SK-N-SH (cell line): ENCODE results near the gene MTUS2. TPM values are rescaled to one million over a fixed set of nuclear protein-coding genes. Genes with fewer than 3 reads are reported as not detected.

Experiments used
- CTCF ChIA-PET: fragments of 300-600, 350-600 bp; formaldehyde crosslinking; extraction: SDS; loops from one replicate; lab custom pipeline; 2021; lab: Yijun Ruan, JAX
- POLR2A ChIA-PET: fragments of 350-600 bp; sonication (Branson Sonifier 250); formaldehyde crosslinking; extraction: SDS; loops from one replicate; lab custom pipeline; 2020; ENCODE audit warnings: antibody characterized with exemption, inconsistent platforms; lab: Yijun Ruan, JAX
- DNase-seq: peaks from one replicate; pipeline ENCODE4 v3.0.0; 2012
- H2AFZ ChIP-seq: fragments of 200-600 bp; sonication (generic); 2 replicates; pipeline ENCODE4 v1.8.1; 2016; ENCODE audit warnings: antibody characterized with exemption, mild to moderate bottlenecking, low read depth
- H3F3A ChIP-seq: fragments of 200-600 bp; sonication (generic); replicated peaks from 2 replicates; pipeline ENCODE3; 2016; ENCODE audit warnings: antibody characterized with exemption, mild to moderate bottlenecking; ENCODE audit not compliant: insufficient read depth
- H3K27ac ChIP-seq, 2 experiments: fragments of 200-500 bp in 1 of 2; fragments of 200-600 bp in 1 of 2; sonication (Bioruptor generic) in 1 of 2; sonication (generic), shearing (Covaris generic) in 1 of 2; 2 replicates each; pipeline versions ENCODE4 v1.5.1 to v1.6.1; 2014 to 2016; ENCODE audit warnings: low read depth in 2 of 2, inconsistent platforms in 1 of 2, low read length in 1 of 2, mild to moderate bottlenecking in 1 of 2, mixed read lengths in 1 of 2
- H3K27me3 ChIP-seq: fragments of 200-600 bp; sonication (generic), shearing (Covaris generic); 2 replicates; pipeline ENCODE4 v1.6.1; 2016; ENCODE audit warnings: mixed run types; ENCODE audit not compliant: insufficient read depth
- H3K36me3 ChIP-seq, 2 experiments: fragments of 200-500 bp in 1 of 2; fragments of 200-600 bp in 1 of 2; sonication (Bioruptor generic) in 1 of 2; sonication (generic) in 1 of 2; replicated peaks in 1 of 2; 2 replicates each; pipeline versions ENCODE3 to v1.5.1; 2014 to 2016; ENCODE audit warnings: low read length in 1 of 2, mild to moderate bottlenecking in 1 of 2; ENCODE audit not compliant: insufficient read depth in 2 of 2, control insufficient read depth in 1 of 2
- H3K4me1 ChIP-seq, 2 experiments: fragments of 200-500 bp in 1 of 2; fragments of 200-600 bp in 1 of 2; sonication (Bioruptor generic) in 1 of 2; sonication (generic), shearing (Covaris generic) in 1 of 2; 2 replicates each; pipeline versions ENCODE4 v1.5.1 to v1.6.1; 2014 to 2016; ENCODE audit warnings: low read depth in 1 of 2, low read length in 1 of 2, mixed run types in 1 of 2; ENCODE audit not compliant: insufficient read depth in 2 of 2, control insufficient read depth in 1 of 2
- H3K4me2 ChIP-seq: fragments of 200-600 bp; sonication (generic), shearing (Covaris generic); 2 replicates; pipeline ENCODE4 v1.6.1; 2017; ENCODE audit warnings: mixed run types
- H3K4me3 ChIP-seq, 2 experiments: fragments of 200-500 bp in 1 of 2; fragments of 200-600 bp in 1 of 2; sonication (Bioruptor generic) in 1 of 2; sonication (generic), shearing (Covaris generic) in 1 of 2; 2 replicates each; pipeline versions ENCODE4 v1.5.1 to v1.8.1; 2014 to 2016; ENCODE audit warnings: low read depth in 2 of 2, inconsistent platforms in 1 of 2, low read length in 1 of 2, mild to moderate bottlenecking in 1 of 2, mixed read lengths in 1 of 2, moderate library complexity in 1 of 2
- H3K79me2 ChIP-seq: fragments of 200-600 bp; sonication (generic); 2 replicates; pipeline ENCODE4 v1.8.1; 2017; ENCODE audit warnings: mild to moderate bottlenecking; ENCODE audit not compliant: insufficient read depth
- H3K9ac ChIP-seq: fragments of 200-600 bp; sonication (generic); 2 replicates; pipeline ENCODE4 v1.6.1; 2017; ENCODE audit warnings: mixed run types
- H3K9me2 ChIP-seq: fragments of 200-600 bp; sonication (generic); 2 replicates; pipeline ENCODE4 v1.6.1; 2017; ENCODE audit warnings: mixed run types
- H3K9me3 ChIP-seq: fragments of 200-600 bp; sonication (generic); 2 replicates; pipeline ENCODE4 v1.6.1; 2017; ENCODE audit warnings: mixed run types, mild to moderate bottlenecking, moderate library complexity
- H4K20me1 ChIP-seq: fragments of 200-600 bp; sonication (generic); 2 replicates; pipeline ENCODE4 v1.6.1; 2017; ENCODE audit warnings: mild to moderate bottlenecking, mixed run types; ENCODE audit not compliant: insufficient read depth
- CHD2 ChIP-seq: fragments of 150-350 bp; IDR thresholded peaks from 2 replicates; pipeline ENCODE4 v1.6.1; 2018; ENCODE audit warnings: low read length; ENCODE audit not compliant: partially characterized antibody
- CTCF ChIP-seq: fragments of 200-600 bp; sonication (generic); IDR thresholded peaks from 2 replicates; pipeline ENCODE4 v1.6.1; 2017; ENCODE audit warnings: antibody characterized with exemption, mild to moderate bottlenecking, moderate library complexity
- FOSL2 ChIP-seq: IDR thresholded peaks from 2 replicates; pipeline ENCODE4 v1.4.0; 2012; ENCODE audit warnings: low read depth, mild to moderate bottlenecking, moderate library complexity, borderline replicate concordance
- FOXJ3 ChIP-seq: sonication (generic); formaldehyde crosslinking; IDR thresholded peaks from 2 replicates; pipeline ENCODE4 v1.5.1; 2020; ENCODE audit warnings: mild to moderate bottlenecking, missing genetic modification reagents
- GABPA ChIP-seq: IDR thresholded peaks from 2 replicates; pipeline ENCODE4 v1.4.0; 2012; ENCODE audit warnings: low read depth, mild to moderate bottlenecking
- GATA2 ChIP-seq: sonication (generic); formaldehyde crosslinking; IDR thresholded peaks from 2 replicates; pipeline ENCODE4 v1.5.0; 2020; ENCODE audit warnings: mild to moderate bottlenecking, missing genetic modification reagents
- IRF3 ChIP-seq: fragments of 150-350 bp; IDR thresholded peaks from 2 replicates; pipeline ENCODE4 v1.6.1; 2016; ENCODE audit warnings: mild to moderate bottlenecking, low read depth, low read length
- MAX ChIP-seq: IDR thresholded peaks from 2 replicates; pipeline ENCODE4 v1.4.0; 2012; ENCODE audit warnings: low read depth
- MEF2A ChIP-seq: IDR thresholded peaks from 2 replicates; pipeline ENCODE4 v1.4.0; 2012; ENCODE audit warnings: low read depth, borderline replicate concordance
- NFIC ChIP-seq: IDR thresholded peaks from 2 replicates; pipeline ENCODE4 v1.4.0; 2012; ENCODE audit warnings: borderline replicate concordance
- NRF1 ChIP-seq: IDR thresholded peaks from 2 replicates; pipeline ENCODE4 v1.6.1; 2012; ENCODE audit warnings: low read depth, mild to moderate bottlenecking, low read length
- RAD21 ChIP-seq: IDR thresholded peaks from 2 replicates; pipeline ENCODE4 v1.6.1; 2012; ENCODE audit warnings: mild to moderate bottlenecking, low read length
- REST ChIP-seq: IDR thresholded peaks from 2 replicates; pipeline ENCODE4 v1.6.1; 2012; ENCODE audit warnings: mild to moderate bottlenecking, low read depth, low read length, moderate library complexity
- SMC3 ChIP-seq: IDR thresholded peaks from 2 replicates; pipeline ENCODE4 v1.6.1; 2012; ENCODE audit warnings: low read depth, low read length, improper control_type of control experiment
- TEAD4 ChIP-seq: IDR thresholded peaks from 2 replicates; pipeline ENCODE4 v1.4.0; 2012; ENCODE audit warnings: mild to moderate bottlenecking, borderline replicate concordance; ENCODE audit not compliant: insufficient read depth
- ZBTB33 ChIP-seq: IDR thresholded peaks from 2 replicates; pipeline ENCODE4 v1.4.0; 2012; ENCODE audit warnings: low read depth, borderline replicate concordance
- WGBS: methylation state at CpG from one replicate; pipeline ENCODE4 v1.1.6; 2017; ENCODE audit warnings: low lambda C conversion rate; 5-methylcytosine and 5-hydroxymethylcytosine counted together
- polyA plus RNA-seq, 3 experiments: library from polyadenylated mRNA; depleted of rRNA; stranded (reverse); fragments of >200 nt; gene quantifications; 2 replicates each; pipeline ENCODE4 v1.2.3, GENCODE V29; 2012

Gene MTUS2
- polyA plus RNA-seq, 1 of the 3 experiments (the other 2 are of a cell fraction) = 1.7 TPM

GRCh38 chr13:29550430-29550988, 730.4 kb downstream of the MTUS2 start:
- Histone ChIP-seq H3K4me1 (peaks cover 4 to 6% of the 10 kb centered on the region in 2 experiments; a peak in 2 of 4 replicates), H3K9me2 (no peaks in the 10 kb centered on the region), H3K27me3 (no peaks in the 10 kb centered on the region), H3K9ac (no peak overlapping the region), H3K4me3 (no peak overlapping the region), H3K36me3 (peaks cover 34 to 38% of the 10 kb centered on the region in 2 experiments), H3K4me2 (no peak overlapping the region), H3K79me2 (peaks cover 96% of the 10 kb centered on the region), H2AFZ (no peak overlapping the region), H3K9me3 (no peaks in the 10 kb centered on the region), H3F3A (peaks cover 5% of the 10 kb centered on the region), H4K20me1 (peaks cover 31% of the 10 kb centered on the region), H3K27ac (no peak overlapping the region)
- 95% methylated on average over 4 of the region's 5 CpGs for WGBS
- POLR2A ChIA-PET = interaction anchor here (0.7 kb wide), 1 partner anchor 201 kb away, joined by 3 read pairs; no protein-coding TSS in a partner anchor
- DNase-seq = no peak
- TF ChIP-seq GABPA = no peak
- no peak for TF ChIP-seq MAX
- TF ChIP-seq RAD21 = no peak
- TF ChIP-seq CHD2 = no peak
- TF ChIP-seq REST = no peak
- TF ChIP-seq ZBTB33 = no peak
- no peak for TF ChIP-seq MEF2A
- TF ChIP-seq IRF3 = no peak
- no peak for TF ChIP-seq GATA2
- no peak for TF ChIP-seq FOSL2
- no peak for TF ChIP-seq CTCF
- TF ChIP-seq FOXJ3 (CRISPR knock-in tag) = no peak
- TF ChIP-seq TEAD4 = no peak
- TF ChIP-seq NFIC = no peak
- TF ChIP-seq SMC3 = no peak
- no peak for TF ChIP-seq NRF1
- CTCF ChIA-PET = no interaction called here
